ENCODE data around the gene MAT1A. TPM values are rescaled to one million over a fixed set of nuclear protein-coding genes. Genes with fewer than 3 reads are reported as not detected.

Gene MAT1A
- total RNA-seq, 1 donor from 2014 or later = 0.63 TPM

- TF ChIP-seq CTCF (conservative IDR thresholded peaks at IDR 0.05) = no peak
- Mint-ChIP-seq H3K27ac (no peak overlapping the region), H3K27me3 (peaks cover 3% of the 10 kb centered on the region), H3K4me3 (no peak overlapping the region), H3K4me1 (ENCODE audit: unreplicated experiment) (no peaks in the 10 kb centered on the region), H3K9me3 (no peaks in the 10 kb centered on the region), H3K36me3 (no peaks in the 10 kb centered on the region)
- DNase-seq (ENCODE audit: extremely low spot score, unreplicated experiment) = no peak
Observed at GRCh38 chr10:80281784-80282765, 7.4 kb downstream of the MAT1A start.

- Mint-ChIP-seq H3K9me3 (no peaks in the 10 kb centered on the region), H3K4me1 (ENCODE audit: unreplicated experiment) (no peaks in the 10 kb centered on the region), H3K27ac (no peak overlapping the region), H3K27me3 (peaks cover 3% of the 10 kb centered on the region), H3K4me3 (no peak overlapping the region), H3K36me3 (no peaks in the 10 kb centered on the region)
- no peak for DNase-seq (ENCODE audit: extremely low spot score, unreplicated experiment)
- no peak for TF ChIP-seq CTCF (conservative IDR thresholded peaks at IDR 0.05)
Observed at GRCh38 chr10:80281292-80281691, 8.2 kb downstream of the MAT1A start.

GRCh38 chr10:80280071-80280800 lies 9.2 kb downstream of the MAT1A start:
- H3K36me3 Mint-ChIP-seq = no peaks in the 10 kb centered on the region
- TF ChIP-seq CTCF (conservative IDR thresholded peaks at IDR 0.05) = no peak
- no peak overlapping the region for H3K4me3 Mint-ChIP-seq
- no peaks in the 10 kb centered on the region for H3K27me3 Mint-ChIP-seq
- no peak for DNase-seq (ENCODE audit: extremely low spot score, unreplicated experiment)
- no peaks in the 10 kb centered on the region for H3K9me3 Mint-ChIP-seq
- H3K27ac Mint-ChIP-seq = no peak overlapping the region
- H3K4me1 Mint-ChIP-seq (ENCODE audit: unreplicated experiment) = no peaks in the 10 kb centered on the region

GRCh38 chr10:80279146-80279545 lies 10.3 kb downstream of the MAT1A start:
- H3K27me3 Mint-ChIP-seq = no peaks in the 10 kb centered on the region
- H3K36me3 Mint-ChIP-seq = no peaks in the 10 kb centered on the region
- H3K9me3 Mint-ChIP-seq = no peaks in the 10 kb centered on the region
- H3K27ac Mint-ChIP-seq = no peak overlapping the region
- no peak for DNase-seq (ENCODE audit: extremely low spot score, unreplicated experiment)
- no peak for TF ChIP-seq CTCF (conservative IDR thresholded peaks at IDR 0.05)
- no peaks in the 10 kb centered on the region for H3K4me1 Mint-ChIP-seq (ENCODE audit: unreplicated experiment)
- no peak overlapping the region for H3K4me3 Mint-ChIP-seq

- no peaks in the 10 kb centered on the region for H3K27me3 Mint-ChIP-seq
- H3K4me1 Mint-ChIP-seq (ENCODE audit: unreplicated experiment) = no peaks in the 10 kb centered on the region
- H3K4me3 Mint-ChIP-seq = no peak overlapping the region
- no peak overlapping the region for H3K27ac Mint-ChIP-seq
- no peak for TF ChIP-seq CTCF (conservative IDR thresholded peaks at IDR 0.05)
- H3K36me3 Mint-ChIP-seq = no peaks in the 10 kb centered on the region
- DNase-seq (ENCODE audit: extremely low spot score, unreplicated experiment) = no peak
- H3K9me3 Mint-ChIP-seq = no peaks in the 10 kb centered on the region
Observed at GRCh38 chr10:80278480-80278879, 11.0 kb downstream of the MAT1A start.

Data from type B pancreatic cell (in vitro differentiated cells).